K562 (cell line): ENCODE measurements around the gene SIRT7. TPM values are rescaled to one million over a fixed set of nuclear protein-coding genes. Genes with fewer than 3 reads are reported as not detected.
A peak's percentile ranks its signal among the peaks of the same experiment; 100 is the strongest.

Experiments
- ARID3A ChIP-seq: IDR thresholded peaks from 2 replicates; pipeline ENCODE4 v1.6.1; 2012; ENCODE audit warnings: low read depth, low read length, improper control_type of control experiment, borderline replicate concordance
- CEBPZ ChIP-seq: fragments of 150-350 bp; IDR thresholded peaks from 2 replicates; pipeline ENCODE4 v1.6.1; 2014; ENCODE audit warnings: low read depth, mild to moderate bottlenecking, low read length, borderline replicate concordance
- E2F1 ChIP-seq: sonication (generic); formaldehyde crosslinking; IDR thresholded peaks from 2 replicates; pipeline ENCODE4 v1.8.1; 2023; ENCODE audit warnings: mild to moderate bottlenecking, missing genetic modification reagents, moderate library complexity
- ESRRB ChIP-seq: fragments of 250-450 bp; sonication (Bioruptor Pico); IDR thresholded peaks from 2 replicates; pipeline ENCODE4 v1.5.0; 2020; ENCODE audit warnings: mild to moderate bottlenecking, moderate library complexity, borderline replicate concordance
- FOXP4 ChIP-seq: sonication (generic); formaldehyde crosslinking; IDR thresholded peaks from 2 replicates; pipeline ENCODE4 v1.8.0; 2022; ENCODE audit warnings: mild to moderate bottlenecking, missing genetic modification reagents, borderline replicate concordance
- GABPB2 ChIP-seq: fragments of 250-450 bp; sonication (Bioruptor Pico); conservative IDR thresholded peaks from 2 replicates; pipeline ENCODE4 v1.5.1; 2021; ENCODE audit warnings: mild to moderate bottlenecking
- HDAC3 ChIP-seq: fragments of 450-650 bp; IDR thresholded peaks from 2 replicates; pipeline ENCODE4 v1.6.1; 2018; ENCODE audit warnings: borderline replicate concordance, mild to moderate bottlenecking, moderate library complexity; ENCODE audit not compliant: partially characterized antibody
- HDAC6 ChIP-seq: IDR thresholded peaks from 2 replicates; pipeline ENCODE4 v1.6.1; 2012; ENCODE audit warnings: low read depth, mild to moderate bottlenecking, control low read depth, inconsistent platforms, low read length, moderate library complexity
- IRF1 ChIP-seq: sonication (generic); formaldehyde crosslinking; IDR thresholded peaks from 2 replicates; pipeline ENCODE4 v1.8.0; 2022; ENCODE audit warnings: missing genetic modification reagents, mild to moderate bottlenecking, borderline replicate concordance
- MYBL2 ChIP-seq, 2 experiments: fragments of 450-650 bp in 1 of 2; sonication (generic) in 1 of 2; formaldehyde crosslinking in 1 of 2; IDR thresholded peaks; 2 replicates each; pipeline versions ENCODE4 v1.6.1 to v1.8.1; 2017 to 2022; ENCODE audit warnings: borderline replicate concordance in 1 of 2, inconsistent platforms in 1 of 2, low read depth in 1 of 2, mild to moderate bottlenecking in 1 of 2, missing genetic modification reagents in 1 of 2, moderate library complexity in 1 of 2
- SAP30 ChIP-seq: fragments of 200-600 bp; sonication (generic); IDR thresholded peaks from 2 replicates; pipeline ENCODE4 v1.6.1; 2012; ENCODE audit warnings: borderline replicate concordance, low read depth, mild to moderate bottlenecking, moderate library complexity, low read length, control low read depth, inconsistent platforms; ENCODE audit not compliant: insufficient read depth, poor library complexity, severe bottlenecking
- SPI1 ChIP-seq: IDR thresholded peaks from 2 replicates; pipeline ENCODE4 v1.6.1; 2011; ENCODE audit warnings: low read depth, low read length, control low read depth, borderline replicate concordance
- ZKSCAN1 ChIP-seq: fragments of 150-350 bp; IDR thresholded peaks from 2 replicates; pipeline ENCODE4 v1.6.1; 2016; ENCODE audit warnings: low read depth, low read length
- ZNF140 ChIP-seq: fragments of 250-450 bp; sonication (Bioruptor Pico); IDR thresholded peaks from 2 replicates; pipeline ENCODE4 v1.8.0; 2021; ENCODE audit warnings: moderate library complexity, mild to moderate bottlenecking, inconsistent platforms
- ZNF785 ChIP-seq: fragments of 250-450 bp; sonication (Bioruptor Pico); IDR thresholded peaks from 2 replicates; pipeline ENCODE4 v1.4.0; 2020; ENCODE audit warnings: mild to moderate bottlenecking
- polyA plus RNA-seq, 8 experiments: library from polyadenylated mRNA; depleted of rRNA in 4 of 8; stranded (reverse) in 5 of 8; unstranded in 3 of 8; fragments of >200 nt; fragmentation: Nextera tagmentation in 2 of 8; fragmentation: Illumina TruSeq in 1 of 8; extraction: Ambion mirVana in 2 of 8; extraction: Trizol in 1 of 8; gene quantifications; 2 replicates each; pipeline versions ENCODE4 v1.2.1 to v1.2.3, GENCODE V29; 2011 to 2014; ENCODE audit warnings: inconsistent platforms in 1 of 8, missing spikeins in 1 of 8
- total RNA-seq, 7 experiments: library from RNA; depleted of rRNA in 6 of 7; stranded (reverse); fragments of >200 nt in 6 of 7; fragmentation: Illumina TruSeq in 2 of 7; extraction: Trizol in 2 of 7; gene quantifications; 2 replicates each; pipeline versions ENCODE4 v1.2.1 to v1.2.3, GENCODE V29; 2011 to 2021; ENCODE audit warnings: low replicate concordance in 1 of 7

SIRT7 gene
- total and polyA plus RNA-seq, 9 of the 15 experiments (the other 6 are each of a cell fraction or from before 2014, with no cell fraction given), result 1.6 to 54.8 (median 20.3) TPM

- TF ChIP-seq FOXP4 (CRISPR knock-in tag) (no peak), ARID3A (no peak), CEBPZ (no peak), IRF1 (CRISPR knock-in tag) (no peak), HDAC3 (no peak), E2F1 (CRISPR knock-in tag) (no peak), ZNF785 (CRISPR knock-in tag) (no peak), ZNF140 (no peak), MYBL2 (IDR thresholded peaks at IDR 0.05; ENCODE audit: low read depth) (no peak), MYBL2 (CRISPR knock-in tag; IDR thresholded peaks at IDR 0.05; ENCODE audit: borderline replicate concordance) (no peak), ZKSCAN1 (no peak), SAP30 (peak; percentile 73), HDAC6 (no peak), SPI1 (no peak), GABPB2 (no peak), ESRRB (CRISPR knock-in tag) (no peak)
These were observed at the start of gene SIRT7 (continued) for GRCh38 chr17:81917565-81918332.
